Measurements from ENCODE around the gene KLK12.
A peak's percentile ranks its signal among the peaks of the same experiment; 100 is the strongest.
"Not testable (repeated sequence)": the region's sequence is repeated elsewhere in the genome, so short reads cannot be mapped to it uniquely, and the experiment has no call there.

Gene KLK12

DNA sequence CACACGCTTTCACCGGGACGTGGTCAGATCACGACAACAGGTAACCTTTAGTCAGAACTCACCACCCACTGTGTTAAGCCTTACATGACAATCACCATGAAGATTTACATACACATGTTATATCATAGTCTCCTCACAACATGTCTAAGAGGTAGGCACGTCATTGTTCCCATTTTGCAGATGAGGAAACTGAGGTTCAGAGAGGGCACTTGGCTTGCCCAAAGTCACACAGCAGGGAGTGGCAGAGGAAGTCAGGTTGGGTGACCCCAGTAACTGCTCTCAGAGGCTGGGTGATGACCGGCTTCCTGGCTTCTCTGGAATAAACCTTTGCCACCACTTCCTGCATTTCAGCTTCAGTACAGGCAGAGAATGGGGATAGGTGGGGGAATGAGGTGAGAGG lies 20.6 kb downstream of the KLK12 start:
- DNase-seq: no peak

DNA sequence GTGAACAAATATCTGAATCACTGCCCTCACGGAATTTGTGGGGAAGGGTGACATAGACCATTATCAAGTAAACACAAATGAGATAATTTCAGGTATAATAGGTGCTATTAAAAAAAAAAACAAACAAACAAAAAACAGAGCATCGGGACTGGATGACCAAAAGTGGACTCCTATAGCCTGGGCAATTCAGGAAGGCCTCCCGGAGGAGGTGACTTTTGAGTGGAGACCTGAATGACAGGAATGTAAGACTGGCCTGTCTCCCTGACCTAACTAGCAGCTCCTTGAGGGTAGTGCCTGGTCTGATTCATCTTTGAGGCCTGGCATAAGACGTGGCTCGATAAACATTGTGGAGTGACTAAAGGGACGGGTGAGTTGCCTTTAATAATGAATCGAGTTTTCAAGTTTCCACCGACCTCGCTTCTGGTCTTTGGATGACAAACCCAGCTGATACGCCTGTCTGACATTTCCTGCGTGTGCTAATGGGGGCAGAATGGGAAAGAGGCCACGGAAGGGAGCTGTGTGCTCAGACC lies 22.1 kb downstream of the KLK12 start:
- DNase-seq: no peak

DNA sequence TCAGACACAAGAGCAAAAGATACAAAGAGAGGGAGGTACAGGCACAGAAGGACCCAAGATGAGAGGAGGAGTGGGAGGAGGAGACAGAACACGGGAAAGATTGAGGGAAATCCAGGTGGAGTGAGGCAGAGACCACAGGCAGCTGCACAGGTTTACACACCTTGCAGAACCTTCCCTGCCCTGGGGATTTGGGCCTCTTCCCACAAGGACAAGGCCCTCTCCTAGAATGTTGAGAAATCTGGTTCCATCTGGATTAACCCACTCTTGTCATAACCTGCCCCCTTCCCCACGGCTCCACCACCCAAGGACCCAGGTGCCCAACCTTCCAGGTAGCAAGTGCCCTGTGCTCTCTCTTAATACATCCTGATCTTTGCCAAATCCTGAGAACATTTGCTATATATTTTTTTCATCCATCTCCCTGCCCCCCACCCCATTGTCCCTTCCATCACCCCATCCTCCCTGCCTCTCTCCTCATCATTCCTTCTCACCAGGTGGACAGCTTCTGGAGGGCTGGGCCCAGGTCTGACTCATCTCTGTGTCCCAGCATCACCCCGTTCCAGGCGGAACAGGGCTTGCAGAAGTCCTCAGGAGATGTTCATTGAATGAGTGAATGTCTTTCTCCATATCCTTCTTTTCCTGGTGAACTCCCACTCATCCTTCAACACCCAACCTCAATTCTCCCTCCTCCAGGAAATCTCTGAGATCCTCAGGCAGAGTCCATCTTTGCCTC lies 24.6 kb downstream of the KLK12 start:
- DNase-seq: no peak

DNA sequence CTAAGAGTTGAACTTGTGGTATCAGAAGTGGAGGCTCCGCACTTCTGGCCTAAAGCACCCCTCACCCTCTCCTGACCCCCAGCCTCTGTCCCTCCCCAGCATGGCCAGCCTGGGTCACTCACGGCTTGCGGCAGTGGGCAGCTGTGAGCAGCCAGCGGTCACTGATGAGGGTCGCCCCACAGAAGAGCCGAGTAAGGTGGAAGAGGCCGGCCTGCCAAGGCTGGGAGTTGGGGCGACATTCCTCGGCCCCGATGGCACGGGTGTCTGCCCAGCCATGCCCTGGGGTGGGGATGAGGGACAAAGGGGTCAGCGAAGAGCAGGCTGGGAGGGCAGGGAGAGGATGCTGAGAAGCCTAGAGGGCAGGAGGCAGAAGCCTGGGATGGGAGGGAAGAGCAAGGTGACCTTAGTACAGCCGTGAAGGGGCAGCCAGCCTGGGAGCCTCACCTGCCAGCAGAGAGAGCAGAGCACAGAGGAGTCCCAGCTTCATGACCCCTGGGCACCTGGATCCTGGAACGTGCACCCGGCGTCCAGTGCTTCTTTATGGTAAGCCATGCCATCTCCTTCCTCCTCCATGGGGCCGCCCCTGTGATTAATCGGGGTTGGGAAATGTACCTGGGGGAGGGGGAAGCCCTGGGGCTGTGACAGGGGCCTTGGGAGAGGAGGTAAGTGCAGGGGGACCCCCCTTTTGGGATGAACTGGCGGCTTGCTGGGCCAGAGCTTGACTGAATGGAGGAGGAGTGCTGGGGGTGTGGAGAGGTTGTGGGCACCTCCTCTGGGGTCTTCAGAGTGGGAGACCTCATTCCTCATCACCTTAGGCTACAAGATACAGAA lies 25.5 kb downstream of the KLK12 start:
- no peak for DNase-seq

DNA sequence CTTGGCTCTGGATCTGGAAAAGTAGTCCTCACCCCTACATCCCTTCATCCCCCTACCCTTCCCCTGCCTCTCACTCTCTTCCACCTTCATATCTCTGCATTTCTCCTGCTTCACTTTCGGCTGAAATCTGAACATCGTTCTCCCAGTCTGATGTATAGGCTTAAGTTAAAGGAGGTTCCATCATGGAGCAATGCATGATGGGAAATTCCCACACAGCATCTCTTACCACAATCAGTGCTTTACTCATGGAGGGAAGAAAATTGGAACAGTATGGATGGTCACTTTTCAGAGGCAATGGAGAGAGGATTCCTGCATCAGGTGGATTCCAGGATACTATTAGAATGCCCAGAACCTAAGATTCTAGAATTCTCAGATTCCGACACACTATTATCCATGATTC lies 27.3 kb downstream of the KLK12 start:
- no peak for DNase-seq

DNA sequence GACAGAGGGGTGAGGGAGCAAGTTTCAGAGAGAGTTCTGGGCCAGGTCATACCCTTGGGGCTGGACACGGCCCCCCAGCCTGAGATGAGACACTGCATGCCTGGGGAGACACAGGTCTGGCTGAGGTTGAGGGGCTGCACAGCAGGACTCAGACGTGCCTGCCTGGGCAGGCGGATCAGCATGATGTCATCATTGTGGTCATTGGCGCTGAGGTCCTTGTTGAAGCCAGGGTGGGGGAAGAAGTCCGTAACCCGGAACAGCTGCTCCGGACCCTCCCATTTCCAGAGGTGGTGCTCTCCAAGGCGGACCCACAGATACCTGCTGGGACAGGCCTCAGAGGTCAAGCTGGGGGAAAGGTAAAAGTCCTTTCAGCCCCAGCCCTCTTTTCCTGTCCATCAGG lies 28.4 kb downstream of the KLK12 start:
- DNase-seq: no peak

DNA sequence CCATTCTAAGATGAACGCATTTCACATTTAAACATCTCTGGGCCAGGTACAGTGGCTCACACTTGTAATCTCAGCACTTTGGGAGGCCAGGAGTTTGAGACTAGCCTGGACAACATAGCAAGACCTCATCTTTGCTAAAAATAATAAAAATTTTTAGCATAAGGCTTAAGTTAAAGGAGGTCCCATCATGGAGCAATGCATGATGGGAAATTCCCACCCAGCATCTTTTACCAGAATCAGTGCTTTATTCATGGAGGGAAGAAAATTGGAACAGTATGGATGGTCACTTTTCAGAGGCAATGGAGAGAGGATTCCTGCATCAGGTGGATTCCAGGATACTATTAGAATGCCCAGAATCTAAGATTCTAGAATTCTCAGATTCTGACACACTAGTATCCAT lies 29.6 kb downstream of the KLK12 start:
- DNase-seq: no peak

DNA sequence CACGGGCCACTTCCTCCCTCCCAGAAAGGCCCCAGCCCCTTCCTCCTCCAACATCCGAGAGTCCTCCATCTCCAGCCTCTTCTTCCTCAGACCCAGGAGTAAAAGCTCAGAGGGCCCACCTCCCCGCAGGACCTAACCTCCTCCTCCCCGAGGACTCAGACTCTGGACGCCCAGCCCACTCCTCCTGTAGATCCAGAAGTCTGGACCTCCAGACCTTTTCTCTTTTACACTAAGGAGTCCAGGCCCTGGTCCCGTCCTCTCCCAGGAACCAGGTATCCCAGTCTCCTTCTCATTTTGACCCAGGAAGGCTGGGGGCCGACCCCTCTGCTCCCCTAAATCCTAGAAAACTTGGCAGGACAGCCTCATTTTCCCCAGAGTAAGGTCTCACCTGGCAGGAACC lies 31.5 kb downstream of the KLK12 start:
- DNase-seq: no peak

DNA sequence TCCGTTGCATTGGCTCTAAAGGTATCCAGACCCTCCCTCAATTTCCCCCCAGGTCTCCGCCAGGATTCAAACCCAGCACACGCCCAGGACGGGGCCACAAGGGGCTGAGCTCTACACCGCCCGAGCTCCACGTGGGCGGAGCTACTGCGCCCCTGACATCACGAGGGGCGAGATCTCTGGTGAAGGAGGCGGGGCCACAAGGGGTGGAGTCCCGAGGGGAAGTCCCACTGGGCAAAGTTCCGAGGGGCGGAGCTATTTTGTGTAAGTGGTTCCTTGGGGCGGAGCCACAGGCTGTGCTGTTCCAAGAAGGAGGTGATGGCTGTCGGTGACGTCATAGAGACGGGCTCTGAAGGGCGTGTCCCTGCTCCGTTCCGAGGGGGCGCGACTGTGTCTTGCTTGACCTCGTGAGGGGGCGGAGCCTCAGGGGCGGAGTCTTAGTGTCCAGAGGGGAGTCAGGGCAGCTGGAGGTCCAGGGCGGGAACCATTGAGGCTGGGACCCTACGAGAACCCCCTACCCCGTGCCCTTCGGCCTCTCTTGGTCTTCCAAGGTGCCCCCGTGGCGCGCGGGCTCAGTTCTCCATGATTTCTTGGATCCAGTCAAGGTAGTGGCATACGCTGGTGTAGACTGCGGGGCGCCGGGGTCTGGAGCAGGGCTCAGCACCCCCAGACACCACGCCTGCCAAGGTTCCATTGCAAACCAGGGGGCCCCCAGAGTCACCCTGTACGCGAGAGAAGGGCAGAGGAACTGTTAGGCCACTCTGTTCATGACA lies 32.1 kb downstream of the KLK12 start:
- peak; percentile 54 for DNase-seq

DNA sequence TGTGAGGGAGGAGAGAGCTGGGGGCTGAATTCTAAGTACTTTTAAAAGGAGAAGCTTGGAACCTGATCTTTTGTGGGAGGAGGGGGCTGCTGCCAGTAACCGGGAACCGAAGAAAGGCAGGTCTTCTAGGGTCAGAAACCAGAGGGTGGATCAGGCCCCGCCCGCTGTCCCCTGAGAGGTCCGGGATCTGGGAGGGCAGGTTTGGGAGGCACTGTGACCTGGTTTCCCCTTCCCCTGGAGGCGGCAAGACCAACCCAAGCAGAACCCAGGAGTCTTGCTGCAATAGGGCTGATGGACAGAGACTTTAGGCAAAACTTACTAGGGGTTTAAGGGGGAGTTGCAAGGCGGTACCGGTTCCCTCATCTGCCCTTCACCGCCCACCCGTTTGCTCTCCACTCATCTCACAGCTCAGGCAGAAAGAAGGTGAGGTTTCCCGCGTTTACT lies 32.7 kb downstream of the KLK12 start:
- no peak for DNase-seq

DNA sequence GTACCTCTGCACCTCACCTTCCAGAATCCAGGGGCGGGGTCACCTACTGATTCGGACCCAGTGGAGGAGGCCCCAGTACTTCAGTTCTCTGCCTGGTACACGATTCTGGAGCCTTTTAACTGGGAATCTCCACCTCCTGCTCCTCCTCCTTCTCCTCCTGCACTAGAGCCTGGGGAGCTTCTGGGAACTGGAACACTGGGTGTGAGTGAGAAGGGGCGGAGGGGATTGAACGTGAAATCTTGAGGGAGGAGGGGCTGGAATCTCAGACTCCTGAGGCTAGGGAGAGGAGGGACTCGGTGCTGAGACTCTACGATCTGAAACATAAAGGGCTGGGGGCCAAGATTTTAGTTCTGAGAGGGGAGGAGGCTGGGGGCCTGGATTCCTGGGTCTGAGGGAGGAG lies 33.3 kb downstream of the KLK12 start, which contains the start of gene KLK8:
TSS of gene KLK8 (minus strand) at position 90 of the 400 bp plus-strand sequence. CDS start 437 bp downstream, outside the sequence.
- no peak for DNase-seq

DNA sequence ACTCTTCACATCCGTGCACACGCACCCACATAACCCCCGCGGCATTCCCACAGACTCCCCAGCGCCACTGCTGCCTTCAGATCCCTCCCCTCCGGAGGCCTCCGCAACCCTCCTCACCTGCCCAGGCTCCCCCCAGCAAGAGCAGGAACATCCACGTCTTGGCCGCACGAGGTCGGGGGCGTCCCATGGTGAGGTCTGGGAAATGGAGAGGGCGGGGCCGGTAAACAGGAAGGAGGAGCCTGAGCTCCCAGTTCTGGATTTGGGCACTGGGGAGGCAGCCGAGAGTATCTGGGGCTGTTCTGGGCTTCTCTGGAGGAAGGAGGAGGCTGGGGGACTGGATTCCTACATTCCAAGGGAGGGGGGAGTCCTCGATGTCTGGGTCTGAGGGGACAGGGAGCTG lies 33.8 kb downstream of the KLK12 start:
- DNase-seq: no peak

DNA sequence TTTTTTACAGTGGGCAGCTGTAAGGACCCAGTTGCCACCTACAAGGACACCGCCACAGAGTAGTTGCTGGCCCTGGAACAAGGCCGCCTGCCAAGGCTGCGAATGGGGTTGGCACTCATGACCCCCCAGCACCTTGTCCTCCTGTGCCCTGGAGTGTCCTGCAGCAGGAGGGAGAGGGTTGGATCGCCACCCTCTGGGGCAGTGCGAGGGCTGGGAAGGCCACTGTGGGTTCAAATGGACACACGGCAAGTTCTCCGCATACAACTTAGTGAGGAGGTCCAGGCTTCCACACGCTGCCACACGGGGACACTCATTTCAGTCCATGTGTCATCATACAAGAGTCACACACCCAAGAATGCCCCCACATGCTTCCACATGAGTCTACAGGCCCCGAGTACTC lies 34.4 kb downstream of the KLK12 start:
- DNase-seq: no peak

DNA sequence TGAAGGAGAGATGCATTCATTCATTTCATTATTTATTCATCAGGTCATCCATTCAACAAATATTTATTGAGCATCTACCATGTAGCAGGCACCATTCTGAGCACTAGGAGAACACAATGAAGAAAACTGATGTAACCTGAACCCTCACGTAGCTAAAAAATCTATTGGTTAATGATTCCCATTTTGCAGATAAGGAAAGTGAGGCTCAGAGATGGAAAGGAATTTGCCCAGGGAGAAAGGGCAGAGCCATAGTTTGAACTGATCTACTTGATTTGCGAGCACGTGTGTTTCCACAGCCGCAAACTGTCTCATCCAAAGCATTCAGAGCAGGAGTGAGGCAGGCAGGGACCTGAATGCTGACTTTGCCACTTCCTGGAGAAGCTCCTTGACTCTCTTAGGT lies 36.1 kb downstream of the KLK12 start:
- no peak for DNase-seq

DNA sequence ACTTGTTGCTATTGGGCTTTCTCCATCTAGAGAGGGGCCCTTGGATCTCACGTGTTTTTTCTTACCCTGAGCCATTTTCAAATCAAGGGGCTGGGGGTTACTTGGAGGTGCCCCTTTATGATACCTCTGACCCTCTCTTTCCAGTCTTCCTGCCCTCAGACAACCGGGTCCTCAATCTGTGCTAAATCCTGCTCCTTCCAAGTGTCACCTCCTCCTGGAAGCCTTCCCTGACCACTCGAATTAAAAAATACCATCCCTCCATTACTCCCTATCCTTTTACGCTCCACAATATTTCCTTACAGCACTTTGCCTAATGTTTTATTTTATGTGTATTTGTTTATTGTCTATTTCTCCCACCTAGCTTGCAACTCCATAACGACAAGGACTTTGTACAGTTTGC lies 36.7 kb downstream of the KLK12 start:
- DNase-seq: no peak

DNA sequence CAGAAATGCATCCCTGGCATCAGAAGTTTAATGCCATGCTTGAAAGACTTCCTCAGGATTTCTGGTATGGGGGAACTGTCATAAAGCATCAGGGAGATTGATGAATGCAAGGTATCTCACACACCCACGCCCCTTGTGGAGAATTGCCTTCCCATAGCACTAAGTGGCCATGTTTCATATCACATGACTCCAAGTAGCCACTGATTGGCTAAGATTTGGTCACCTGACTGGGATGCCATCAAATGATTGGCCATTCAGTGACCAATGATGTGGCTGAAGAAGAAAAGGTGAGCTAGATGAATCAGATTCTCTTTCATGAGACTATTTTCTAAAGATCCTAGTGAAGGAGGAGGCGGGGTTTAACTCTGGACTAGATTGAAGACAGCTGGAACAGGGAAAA lies 40.7 kb downstream of the KLK12 start:
- DNase-seq: no peak

DNA sequence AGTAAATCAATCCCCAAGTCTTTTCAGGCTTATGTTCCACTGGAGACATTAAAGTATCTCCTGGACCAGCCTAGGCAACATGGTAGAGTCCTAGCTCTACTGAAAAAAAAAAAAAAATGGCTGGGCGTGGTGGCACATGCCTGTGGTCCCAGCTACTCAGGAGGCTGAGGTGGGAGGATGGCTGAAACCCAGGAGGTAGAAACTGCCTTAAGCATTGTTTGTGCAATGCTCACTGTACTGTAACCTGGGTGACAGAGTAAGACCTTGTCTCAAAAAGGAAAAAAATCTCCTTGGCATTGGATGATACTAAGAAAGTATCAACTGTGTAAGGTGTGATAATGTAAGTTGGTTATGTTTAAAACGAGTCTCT lies 42.2 kb downstream of the KLK12 start:
- DNase-seq: no peak

DNA sequence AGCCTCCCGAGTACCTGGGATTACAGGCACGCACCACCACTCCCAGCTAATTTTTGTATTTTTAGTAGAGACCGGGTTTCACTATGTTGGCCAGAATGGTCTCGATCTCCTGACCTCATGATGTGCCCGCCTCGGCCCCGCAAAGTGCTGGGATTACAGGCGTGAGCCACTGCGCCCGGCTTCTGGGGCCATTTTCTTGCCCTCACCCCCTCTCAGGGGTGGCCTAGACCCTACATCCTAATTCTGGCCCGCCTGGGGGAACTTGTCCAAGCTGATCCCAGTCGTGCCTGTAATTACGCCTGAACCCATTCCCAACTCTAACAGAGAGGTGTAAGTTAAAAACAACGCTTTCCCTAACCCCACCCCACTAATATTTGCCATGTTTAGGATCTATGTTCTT lies 50.4 kb downstream of the KLK12 start:
- not testable (repeated sequence) for DNase-seq

DNA sequence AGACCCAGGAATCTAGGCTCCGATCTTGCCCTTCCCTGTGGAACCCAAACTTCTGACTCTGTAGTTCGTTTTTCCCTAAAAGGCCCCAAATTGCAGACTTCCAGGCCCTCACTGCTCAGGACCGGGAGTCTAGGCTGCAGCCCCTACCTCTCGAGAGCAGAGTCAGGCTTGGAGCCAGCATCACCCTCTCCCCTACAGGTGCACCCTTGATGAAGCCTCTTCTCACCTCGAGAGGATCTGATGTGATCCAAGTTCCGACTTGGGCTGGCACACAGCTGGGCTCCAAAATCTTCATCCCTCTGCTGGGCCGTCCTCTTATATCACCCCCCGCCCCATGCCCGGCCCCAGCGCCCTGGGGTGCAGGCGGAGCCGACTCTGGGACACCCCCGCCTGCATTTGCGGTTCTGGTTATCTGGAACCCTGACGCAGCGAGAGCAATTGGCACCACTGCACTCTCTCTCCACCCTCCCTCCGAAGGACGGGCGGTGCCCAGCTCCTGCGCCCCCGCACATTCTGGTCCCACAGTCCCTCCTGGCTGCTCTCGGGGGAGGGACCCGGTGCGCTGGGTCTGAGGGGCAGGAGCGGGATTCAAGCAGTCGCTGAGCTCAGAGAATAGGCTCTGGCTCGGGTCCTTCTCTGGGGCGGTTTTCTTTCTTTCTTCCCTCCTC lies 51.0 kb downstream of the KLK12 start, which contains the start of gene KLK7:
TSS of gene KLK7 (minus strand) at position 293 of the 668 bp plus-strand sequence. CDS start 1,518 bp downstream, outside the sequence.
- peak; percentile 5 for DNase-seq

DNA sequence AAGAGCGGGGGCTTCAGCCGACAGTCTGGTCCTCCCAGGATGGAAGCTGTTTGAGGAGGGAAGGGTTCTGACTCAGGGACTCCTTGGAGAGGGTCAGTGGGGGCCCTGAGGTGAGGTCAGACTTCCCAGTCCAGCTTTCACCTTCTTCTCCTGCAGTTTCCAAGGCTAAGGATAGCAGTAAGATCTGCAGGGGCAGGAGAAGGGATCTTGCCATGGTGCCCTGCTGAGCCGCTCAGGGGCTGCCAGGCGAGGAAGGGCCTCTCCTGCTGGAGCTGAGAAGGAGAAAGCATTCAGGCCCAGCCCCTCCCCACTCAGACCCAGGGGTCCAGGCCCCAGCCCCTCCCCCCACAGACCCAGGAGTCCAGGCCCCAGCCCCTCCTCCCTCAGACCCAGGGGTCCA lies 52.6 kb downstream of the KLK12 start:
- no peak for DNase-seq

DNA sequence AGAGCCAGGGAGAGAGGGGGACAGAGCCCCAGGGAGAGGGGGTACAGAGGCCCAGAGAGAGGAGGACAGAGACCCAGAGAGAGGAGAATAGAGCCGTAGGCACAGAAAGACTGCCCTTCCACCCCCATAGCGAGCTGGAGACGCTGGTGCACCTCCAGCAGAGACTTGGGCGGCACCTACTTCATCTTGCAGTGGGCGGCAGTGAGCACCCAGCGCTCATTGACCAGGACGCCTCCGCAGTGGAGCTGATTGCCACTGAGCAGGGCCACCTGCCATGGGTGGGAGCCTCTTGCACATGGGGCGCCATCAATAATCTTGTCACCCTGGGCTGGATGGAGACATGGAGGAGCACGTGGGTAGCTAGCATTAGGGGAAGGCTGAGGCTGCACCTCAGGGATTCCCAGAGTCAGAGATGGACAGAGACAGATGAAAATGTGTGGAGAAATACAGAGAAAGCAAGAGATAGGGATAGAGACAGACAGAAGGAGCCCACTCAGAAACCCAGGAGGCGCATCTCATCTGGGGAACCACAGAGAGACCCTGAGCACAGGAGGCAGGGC lies 53.1 kb downstream of the KLK12 start:
- DNase-seq: no peak

DNA sequence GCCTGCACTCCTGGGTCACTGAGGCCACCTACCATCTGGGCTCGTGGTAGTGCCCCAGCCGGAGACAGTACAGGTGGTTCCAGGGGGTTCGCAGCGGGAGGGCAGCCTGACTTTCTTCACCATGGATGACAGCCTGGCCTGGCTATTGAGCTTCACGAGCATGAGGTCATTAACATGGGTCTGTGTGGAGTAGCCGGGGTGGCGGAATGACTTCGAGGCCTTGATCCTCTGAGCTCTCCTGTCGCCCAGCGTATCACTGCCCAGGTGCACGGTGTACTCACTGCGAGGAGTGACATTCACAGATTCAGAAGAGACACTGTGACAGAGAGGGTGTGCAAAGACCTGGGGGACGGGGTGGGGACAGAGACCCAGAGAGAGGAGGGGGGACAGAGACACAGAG lies 54.6 kb downstream of the KLK12 start:
- DNase-seq: no peak
